HG02852 (cell line): ENCODE data around the gene TARBP1.
"Not testable (repeated sequence)": the region's sequence is repeated elsewhere in the genome, so short reads cannot be mapped to it uniquely, and the experiment has no call there.

Experiments used
- ATAC-seq: cut with Tn5 transposase; IDR thresholded peaks from one replicate; pipeline ENCODE4 v1.9.1; 2021; ENCODE audit warnings: mild to moderate bottlenecking, moderate library complexity; ENCODE audit not compliant: unreplicated experiment

Gene TARBP1

DNA sequence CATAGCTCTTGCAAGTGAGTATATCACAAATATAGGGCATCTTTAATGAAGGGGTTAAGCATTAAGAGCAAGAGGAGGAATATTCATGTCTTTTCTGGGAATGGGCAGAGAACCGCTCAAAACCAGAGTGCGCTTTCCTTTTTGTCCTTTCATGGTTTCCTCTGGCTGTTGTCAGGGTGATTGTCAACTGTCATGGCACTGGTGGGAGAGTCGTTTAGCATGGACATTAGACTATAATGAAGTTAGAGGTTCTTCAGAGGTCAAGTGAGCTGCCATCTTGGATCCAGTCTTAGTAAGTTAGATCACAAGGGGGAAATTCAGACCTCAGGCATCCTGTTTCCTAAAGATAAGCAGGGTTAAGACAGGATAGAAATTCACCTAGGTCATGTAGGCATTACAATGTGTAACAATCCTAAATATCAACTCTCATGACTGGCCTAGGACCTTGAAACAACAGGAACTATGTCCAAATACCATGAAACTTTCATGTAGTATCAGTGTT, 117.8 kb downstream of the TARBP1 start:
- no peak for ATAC-seq

DNA sequence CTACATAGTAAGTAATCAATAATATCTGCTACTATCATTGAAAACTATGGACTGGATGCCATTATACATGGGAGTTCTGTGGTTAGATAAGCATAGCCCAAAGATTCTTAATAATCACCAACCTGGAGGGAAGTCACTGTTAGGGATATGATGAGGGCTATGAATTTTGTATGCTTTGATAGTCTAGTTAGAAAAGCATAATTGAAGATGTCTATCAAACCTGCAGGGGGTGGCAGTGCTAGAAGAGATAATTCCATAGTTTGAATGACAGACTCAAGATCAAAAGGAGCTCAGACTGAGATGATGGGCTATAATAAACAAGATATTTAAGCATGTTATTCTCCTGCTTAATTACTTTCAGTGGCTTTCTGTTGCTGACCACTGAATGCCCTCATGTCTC, 121.1 kb downstream of the TARBP1 start:
- ATAC-seq: no peak

DNA sequence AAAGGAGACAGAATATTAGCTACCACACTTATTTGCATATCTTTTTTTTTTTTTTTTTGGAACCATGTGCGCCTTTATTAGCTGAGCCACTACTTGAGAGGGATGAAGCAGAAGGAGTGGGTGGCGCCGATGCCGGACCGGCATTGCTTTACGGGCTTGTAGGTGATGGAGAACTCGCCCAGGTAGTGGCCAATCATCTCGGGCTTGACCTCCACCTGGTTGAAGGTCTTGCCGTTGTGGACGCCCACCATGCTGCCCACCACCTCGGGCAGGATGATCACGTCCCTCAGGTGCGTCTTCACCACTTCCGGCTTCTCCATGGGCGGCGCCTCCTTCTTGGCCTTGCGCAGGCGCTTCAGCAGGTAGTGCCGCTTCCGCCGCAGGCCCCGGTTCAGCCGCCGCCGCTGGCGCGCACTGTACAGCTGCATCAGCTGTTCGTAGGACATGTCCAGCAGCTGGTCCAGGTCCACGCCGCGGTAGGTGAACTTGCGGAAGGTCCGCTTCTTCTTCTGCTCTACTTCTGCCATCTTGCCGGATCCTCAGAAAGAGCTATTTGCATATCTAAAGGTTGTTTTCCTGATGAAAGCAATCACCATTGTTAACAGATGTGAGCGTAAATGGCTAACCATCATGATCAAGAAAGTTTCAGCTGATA, 122.2 kb downstream of the TARBP1 start:
- not testable (repeated sequence) for ATAC-seq

DNA sequence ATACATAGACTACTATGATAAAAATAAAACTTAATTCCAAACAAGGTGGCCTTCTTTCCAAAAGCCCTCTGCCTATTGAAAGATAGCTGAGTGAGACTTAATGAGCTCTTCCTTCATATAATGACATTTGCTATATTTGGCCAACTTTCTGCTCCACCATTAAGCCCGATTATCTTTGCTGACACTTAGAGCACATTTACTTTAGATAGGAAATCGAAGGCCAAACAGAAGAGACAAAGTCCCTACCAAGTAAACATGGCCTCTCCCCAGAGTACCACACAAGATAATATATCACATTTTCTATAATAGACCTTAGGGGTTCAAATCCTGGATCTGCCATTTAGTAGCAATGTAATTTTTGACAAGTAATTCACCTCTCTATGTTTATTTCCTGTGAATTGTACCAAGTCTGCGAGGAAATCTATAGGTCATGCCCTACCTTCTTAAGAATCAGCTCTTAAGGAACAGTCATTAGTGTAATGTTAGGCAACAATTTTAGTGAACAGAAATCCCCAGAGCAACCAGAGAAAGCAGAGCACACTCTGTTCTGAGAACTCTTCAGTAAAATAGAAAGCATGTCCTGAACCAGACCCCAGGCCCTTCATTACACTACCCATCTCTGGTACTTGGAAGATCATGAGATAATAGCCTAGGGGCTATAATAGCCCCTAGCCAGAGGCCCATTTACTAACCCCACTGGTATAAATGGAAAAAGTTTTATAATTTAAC, 123.0 kb downstream of the TARBP1 start:
- ATAC-seq: no peak

DNA sequence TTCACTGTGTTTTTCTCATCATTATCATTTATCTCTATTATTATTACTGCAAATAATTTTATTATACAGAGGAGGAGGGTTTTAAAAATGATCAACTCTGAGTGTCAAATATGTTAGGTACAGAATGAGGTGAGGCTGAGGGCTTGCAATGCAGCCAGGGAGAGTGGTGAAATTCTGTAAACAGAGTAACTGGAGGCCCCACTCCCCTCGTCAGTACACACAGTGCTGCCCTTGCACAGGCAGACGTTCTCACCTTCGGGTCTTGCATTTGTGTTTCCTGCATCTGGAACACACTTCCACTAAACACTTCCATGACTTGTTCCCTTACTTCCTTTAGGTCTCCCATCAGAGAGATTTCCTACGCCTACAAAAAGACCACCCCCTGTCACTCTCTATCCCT, 130.0 kb downstream of the TARBP1 start:
- no peak for ATAC-seq

DNA sequence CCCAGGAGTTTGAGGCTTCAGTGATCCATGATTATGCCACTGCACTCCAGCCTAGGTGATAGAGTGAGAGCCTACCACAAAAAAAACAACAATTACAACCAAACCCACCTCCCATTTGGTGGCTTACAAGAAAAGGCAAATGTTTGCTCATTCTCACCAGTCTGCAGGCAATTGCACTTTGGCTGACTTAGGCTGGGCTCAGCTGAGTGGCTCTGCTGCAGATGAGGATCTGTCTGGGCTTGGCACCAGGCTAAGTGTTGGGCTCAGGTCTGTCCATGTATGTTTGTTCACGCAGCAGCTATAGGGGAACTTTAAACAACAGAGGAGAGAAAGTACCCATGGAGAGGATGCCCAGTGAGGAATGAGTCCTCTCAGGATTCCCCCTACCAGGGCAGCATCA, 133.7 kb downstream of the TARBP1 start:
- no peak for ATAC-seq

DNA sequence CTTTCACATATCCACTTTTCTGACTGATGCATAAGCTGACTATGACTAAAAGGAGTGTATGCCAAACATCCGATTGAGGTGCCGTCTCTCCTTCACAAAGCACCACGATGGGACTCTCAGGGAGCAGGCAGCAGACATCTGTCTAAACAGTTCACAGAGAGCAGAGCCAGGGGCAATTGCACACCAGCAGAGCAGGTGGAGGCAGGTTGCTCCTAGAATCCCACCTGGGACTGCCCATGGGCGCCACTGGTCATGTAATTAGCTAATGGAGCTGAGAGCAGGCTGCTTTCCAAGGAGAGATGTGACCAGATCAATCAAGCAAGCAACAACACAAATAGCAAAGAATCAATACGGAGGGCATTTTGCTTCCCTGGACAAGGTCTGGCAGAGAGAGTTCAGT, 136.2 kb downstream of the TARBP1 start:
- ATAC-seq: no peak
